GM23338 (cell line): ENCODE results near the gene POLDIP2. TPM values are rescaled to one million over a fixed set of nuclear protein-coding genes. Genes with fewer than 3 reads are reported as not detected.

ENCODE experiments used
- ATAC-seq: fragments of 200-7000 bp; cut with Tn5 transposase; 3 replicates; pipeline ENCODE4 v1.9.1; 2020
- DNase-seq: peaks from one replicate; pipeline ENCODE4 v3.0.0-alpha.2; 2015; ENCODE audit warnings: low spot score
- H2AFZ ChIP-seq: fragments of 200-600 bp; sonication (generic); 2 replicates; pipeline ENCODE4 v1.8.0; 2016; ENCODE audit warnings: antibody characterized with exemption, mild to moderate bottlenecking, moderate library complexity
- H3F3A ChIP-seq: fragments of 200-600 bp; sonication (generic); replicated peaks from 2 replicates; pipeline ENCODE4 v1.8.0; 2017; ENCODE audit warnings: antibody characterized with exemption, mixed run types, low read depth
- H3K27ac ChIP-seq: fragments of 200-600 bp; sonication (generic); 2 replicates; pipeline ENCODE4 v1.6.1; 2016; ENCODE audit warnings: low read depth
- H3K27me3 ChIP-seq: fragments of 200-600 bp; sonication (generic); 2 replicates; pipeline ENCODE4 v1.8.0; 2016; ENCODE audit warnings: mild to moderate bottlenecking, mixed run types, moderate library complexity; ENCODE audit not compliant: insufficient read depth
- H3K36me3 ChIP-seq: fragments of 200-600 bp; sonication (generic); 2 replicates; pipeline ENCODE4 v1.8.0; 2016; ENCODE audit warnings: mild to moderate bottlenecking; ENCODE audit not compliant: insufficient read depth
- H3K4me1 ChIP-seq: fragments of 200-600 bp; sonication (generic); 2 replicates; pipeline ENCODE4 v1.8.0; 2016; ENCODE audit warnings: mild to moderate bottlenecking, moderate library complexity; ENCODE audit not compliant: insufficient read depth
- H3K4me2 ChIP-seq: fragments of 200-600 bp; sonication (generic); 2 replicates; pipeline ENCODE4 v1.7.1; 2017; ENCODE audit warnings: mixed run types
- H3K4me3 ChIP-seq: fragments of 200-600 bp; sonication (generic); 2 replicates; pipeline ENCODE4 v1.6.1; 2016; ENCODE audit warnings: mixed run types
- H3K79me2 ChIP-seq: fragments of 200-600 bp; sonication (generic); replicated peaks from 2 replicates; pipeline ENCODE4 v1.8.0; 2017; ENCODE audit warnings: mild to moderate bottlenecking; ENCODE audit not compliant: insufficient read depth
- H3K9me2 ChIP-seq: fragments of 200-600 bp; sonication (generic); 2 replicates; pipeline ENCODE4 v1.8.0; 2017; ENCODE audit not compliant: insufficient read depth
- H4K20me1 ChIP-seq: fragments of 200-600 bp; sonication (generic); replicated peaks from 2 replicates; pipeline ENCODE4 v1.8.0; 2017; ENCODE audit warnings: mild to moderate bottlenecking; ENCODE audit not compliant: insufficient read depth
- H3K27ac Mint-ChIP-seq: 2 replicates; pipeline ENCODE4 v1.8.0; 2020; ENCODE audit warnings: inconsistent platforms, mild to moderate bottlenecking, moderate library complexity, mixed read lengths
- H3K27me3 Mint-ChIP-seq: 3 replicates; pipeline ENCODE4 v1.8.0; 2022; ENCODE audit warnings: low read depth, mild to moderate bottlenecking, moderate library complexity, mixed read lengths, inconsistent platforms; ENCODE audit not compliant: insufficient read depth, poor library complexity
- H3K36me3 Mint-ChIP-seq: 3 replicates; pipeline ENCODE4 v1.8.0; 2021; ENCODE audit warnings: low read depth, mild to moderate bottlenecking, inconsistent platforms, moderate library complexity, mixed read lengths
- H3K4me1 Mint-ChIP-seq: 3 replicates; pipeline ENCODE4 v1.8.0; 2020; ENCODE audit warnings: mild to moderate bottlenecking, inconsistent platforms, mixed read lengths
- H3K4me3 Mint-ChIP-seq: 3 replicates; pipeline ENCODE4 v1.8.0; 2021; ENCODE audit warnings: moderate library complexity, mild to moderate bottlenecking, inconsistent platforms, mixed read lengths
- H3K9me3 Mint-ChIP-seq: 3 replicates; pipeline ENCODE4 v1.8.0; 2020; ENCODE audit warnings: moderate library complexity, mild to moderate bottlenecking, inconsistent platforms, mixed read lengths
- CREB1 ChIP-seq: fragments of 250-450 bp; sonication (Bioruptor Pico); IDR thresholded peaks from 2 replicates; pipeline ENCODE4 v1.5.0; 2020; ENCODE audit warnings: low read depth, mild to moderate bottlenecking, moderate library complexity
- EZH2 ChIP-seq: fragments of 200-600 bp; sonication (generic); IDR thresholded peaks from one replicate; pipeline ENCODE4 v1.8.0; 2017; ENCODE audit warnings: antibody characterized with exemption, mild to moderate bottlenecking, low read depth; ENCODE audit not compliant: unreplicated experiment
- EZH2phosphoT487 ChIP-seq: fragments of 200-600 bp; sonication (generic); IDR thresholded peaks from one replicate; pipeline ENCODE4 v1.8.1; 2018; ENCODE audit warnings: antibody characterized with exemption; ENCODE audit not compliant: unreplicated experiment
- JUNB ChIP-seq: IDR thresholded peaks from one replicate; pipeline ENCODE4 v1.6.1; 2016; ENCODE audit warnings: antibody characterized with exemption; ENCODE audit not compliant: unreplicated experiment
- NANOG ChIP-seq: IDR thresholded peaks from 2 replicates; pipeline ENCODE4 v1.6.1; 2016; ENCODE audit warnings: antibody characterized with exemption, borderline replicate concordance
- STAT1 ChIP-seq: IDR thresholded peaks from one replicate; pipeline ENCODE4 v1.6.1; 2016; ENCODE audit warnings: antibody characterized with exemption; ENCODE audit not compliant: unreplicated experiment
- polyA plus RNA-seq: library from polyadenylated mRNA; unstranded; fragments of >200 nt; fragmentation: Nextera tagmentation; extraction: Ambion mirVana; gene quantifications from 2 replicates; pipeline ENCODE4 v1.2.1, GENCODE V29; 2016
- total RNA-seq: library from RNA; depleted of rRNA; stranded (reverse); fragments of >200 nt; shearing (Covaris generic); gene quantifications from 2 replicates; pipeline ENCODE4 v1.2.3, GENCODE V29; 2014
- TF ChIP-seq, protein P1 (sequence below), 2 experiments: fragments of 200-600 bp in 1 of 2; sonication (generic) in 1 of 2; conservative IDR thresholded peaks; 2 replicates each; pipeline versions ENCODE4 v1.5.1 to v1.6.1; 2016 to 2017; ENCODE audit warnings: antibody characterized with exemption in 2 of 2, low read depth in 2 of 2, mild to moderate bottlenecking in 2 of 2, moderate library complexity in 1 of 2

Gene POLDIP2
- total and polyA plus RNA-seq, 2 experiments from 2014 or later: 45.7 to 77.1 TPM

DNA sequence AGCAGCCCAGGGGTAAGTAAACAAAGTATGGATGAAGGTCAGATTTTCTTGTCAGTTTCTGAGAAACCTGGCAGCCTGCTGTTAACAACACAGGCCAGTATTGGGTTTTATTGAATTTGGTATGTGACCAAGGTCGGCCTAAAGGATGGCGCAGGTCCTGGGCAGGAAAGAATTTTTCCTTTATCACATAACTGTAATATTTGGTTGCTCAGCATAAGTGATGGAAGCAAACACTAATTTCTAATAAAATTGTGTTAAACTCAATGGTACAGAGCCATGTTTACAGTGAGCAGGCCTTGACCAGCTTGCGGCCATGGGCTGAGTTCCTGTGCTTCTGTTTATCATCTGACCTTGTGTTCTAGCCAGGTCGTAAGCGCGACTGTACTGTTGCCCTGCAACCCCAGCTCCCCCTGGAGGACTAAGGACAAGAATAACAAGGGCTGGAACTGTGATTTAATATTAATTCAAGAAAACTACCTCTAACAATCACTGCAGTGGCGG lies 10.5 kb downstream of the POLDIP2 start:
- Histone ChIP-seq H3K9me2 (no peaks in the 10 kb centered on the region), H3K4me1 (no peaks in the 10 kb centered on the region; the same call in 1 of the 2 replicates), H2AFZ (no peak overlapping the region), H4K20me1 (peaks cover 14% of the 10 kb centered on the region; the same call in 1 of the 2 replicates), H3K4me3 (no peak overlapping the region), H3K4me2 (no peak overlapping the region), H3F3A (no peaks in the 10 kb centered on the region), H3K27me3 (no peaks in the 10 kb centered on the region), H3K27ac (no peak overlapping the region; the same call in 1 of the 2 replicates), H3K36me3 (peaks cover 18% of the 10 kb centered on the region), H3K79me2 (no peaks in the 10 kb centered on the region)
- H3K4me1 Mint-ChIP-seq: peaks cover 16% of the 10 kb centered on the region
- no peak overlapping the region for H3K4me3 Mint-ChIP-seq
- H3K27me3 Mint-ChIP-seq: peaks cover 9% of the 10 kb centered on the region
- no peak for TF ChIP-seq STAT1
- TF ChIP-seq, protein P1, sequence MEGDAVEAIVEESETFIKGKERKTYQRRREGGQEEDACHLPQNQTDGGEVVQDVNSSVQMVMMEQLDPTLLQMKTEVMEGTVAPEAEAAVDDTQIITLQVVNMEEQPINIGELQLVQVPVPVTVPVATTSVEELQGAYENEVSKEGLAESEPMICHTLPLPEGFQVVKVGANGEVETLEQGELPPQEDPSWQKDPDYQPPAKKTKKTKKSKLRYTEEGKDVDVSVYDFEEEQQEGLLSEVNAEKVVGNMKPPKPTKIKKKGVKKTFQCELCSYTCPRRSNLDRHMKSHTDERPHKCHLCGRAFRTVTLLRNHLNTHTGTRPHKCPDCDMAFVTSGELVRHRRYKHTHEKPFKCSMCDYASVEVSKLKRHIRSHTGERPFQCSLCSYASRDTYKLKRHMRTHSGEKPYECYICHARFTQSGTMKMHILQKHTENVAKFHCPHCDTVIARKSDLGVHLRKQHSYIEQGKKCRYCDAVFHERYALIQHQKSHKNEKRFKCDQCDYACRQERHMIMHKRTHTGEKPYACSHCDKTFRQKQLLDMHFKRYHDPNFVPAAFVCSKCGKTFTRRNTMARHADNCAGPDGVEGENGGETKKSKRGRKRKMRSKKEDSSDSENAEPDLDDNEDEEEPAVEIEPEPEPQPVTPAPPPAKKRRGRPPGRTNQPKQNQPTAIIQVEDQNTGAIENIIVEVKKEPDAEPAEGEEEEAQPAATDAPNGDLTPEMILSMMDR (conservative IDR thresholded peaks at IDR 0.05; ENCODE audit: low read depth in 2 of 2): peak; percentile 43 to 56
- H3K36me3 Mint-ChIP-seq: peaks cover 69% of the 10 kb centered on the region
- DNase-seq (peak; percentile 57), ATAC-seq (peak; percentile 51)
- 0 out of 2 replicates have a peak overlapping the region, but pooled peaks have one; percentile 46 for H3K27ac Mint-ChIP-seq
- H3K9me3 Mint-ChIP-seq: no peaks in the 10 kb centered on the region

DNA sequence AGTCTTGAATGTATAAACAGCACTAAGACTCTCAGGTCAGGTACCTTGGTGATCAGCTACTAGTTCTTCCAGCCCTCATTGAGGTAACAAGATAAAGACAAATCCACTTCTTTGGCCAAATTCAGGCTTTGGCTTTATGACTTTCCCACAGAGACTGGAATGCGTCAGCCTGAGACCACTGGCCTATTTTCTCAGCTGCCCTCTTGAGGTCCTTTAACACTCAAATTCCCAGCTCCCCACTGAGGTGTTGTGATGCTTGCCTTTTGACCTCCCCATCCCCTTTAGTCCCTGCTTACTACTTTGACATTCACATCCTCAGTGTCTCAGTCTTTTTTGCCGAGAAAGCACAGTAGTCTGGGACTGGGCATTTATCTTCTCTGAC lies 11.1 kb downstream of the POLDIP2 start:
- H3K9me3 Mint-ChIP-seq: no peaks in the 10 kb centered on the region
- no peak for TF ChIP-seq NANOG
- no peak for TF ChIP-seq EZH2phosphoT487
- TF ChIP-seq JUNB: no peak
- TF ChIP-seq CREB1: no peak
- TF ChIP-seq, protein P1 (conservative IDR thresholded peaks at IDR 0.05; ENCODE audit: low read depth in 2 of 2): no peak
- no peak for TF ChIP-seq EZH2

More for the DNA sequence above, 11.1 kb downstream of the POLDIP2 start:
- no peaks in the 10 kb centered on the region; the same call in 1 of the 2 replicates for H3K4me1 ChIP-seq
- no peak overlapping the region; the same call in 1 of the 2 replicates for H3K27ac ChIP-seq
- no peak overlapping the region for H3K4me3 ChIP-seq
- H3K9me2 ChIP-seq: no peaks in the 10 kb centered on the region
- DNase-seq: peak; percentile 35
- Mint-ChIP-seq H3K4me3 (no peak overlapping the region; the same call in 2 of the 3 replicates), H3K27ac (no peak overlapping the region), H3K36me3 (peaks cover 63% of the 10 kb centered on the region), H3K27me3 (peaks cover 9% of the 10 kb centered on the region), H3K4me1 (peaks cover 16% of the 10 kb centered on the region)
- H3K79me2 ChIP-seq: no peaks in the 10 kb centered on the region
- ATAC-seq: peak; percentile 63
- peaks cover 15% of the 10 kb centered on the region for H3K36me3 ChIP-seq
- H3K4me2 ChIP-seq: no peak overlapping the region
- no peak overlapping the region for H2AFZ ChIP-seq
- H3K27me3 ChIP-seq: no peaks in the 10 kb centered on the region
- H4K20me1 ChIP-seq: peaks cover 11% of the 10 kb centered on the region; the same call in 1 of the 2 replicates
- no peaks in the 10 kb centered on the region for H3F3A ChIP-seq
